HG02642 (cell line): Measurements from ENCODE around the gene PBLD.
"Not testable (repeated sequence)": the region's sequence is repeated elsewhere in the genome, so short reads cannot be mapped to it uniquely, and the experiment has no call there.

Experiments
- ATAC-seq: cut with Tn5 transposase; IDR thresholded peaks from one replicate; pipeline ENCODE4 v1.9.1; 2021; ENCODE audit warnings: mild to moderate bottlenecking; ENCODE audit not compliant: unreplicated experiment, poor library complexity

Gene PBLD

GRCh38 chr10:68284062-68285001 is 48.4 kb downstream of the PBLD start:
- ATAC-seq, result no peak

- no peak for ATAC-seq
Observed at GRCh38 chr10:68280758-68281157, 52.0 kb downstream of the PBLD start.

GRCh38 chr10:68278906-68279753 is 53.6 kb downstream of the PBLD start:
- ATAC-seq, result not testable (repeated sequence)

- ATAC-seq, result not testable (repeated sequence)
Observed at GRCh38 chr10:68277814-68278213, 54.9 kb downstream of the PBLD start.

GRCh38 chr10:68276224-68276623 is 56.5 kb downstream of the PBLD start:
- ATAC-seq, result no peak

- no peak for ATAC-seq
Observed at GRCh38 chr10:68275600-68276126, 57.1 kb downstream of the PBLD start.

- ATAC-seq, result no peak
Observed at GRCh38 chr10:68272833-68273232, 59.9 kb downstream of the PBLD start.

GRCh38 chr10:68271196-68271882 is 61.4 kb downstream of the PBLD start:
- no peak for ATAC-seq

GRCh38 chr10:68269562-68270290 is 63.0 kb downstream of the PBLD start:
- ATAC-seq, result no peak

GRCh38 chr10:68261132-68261856 is 71.4 kb downstream of the PBLD start:
- ATAC-seq, result no peak

- no peak for ATAC-seq
Observed at GRCh38 chr10:68253346-68253745, 79.4 kb downstream of the PBLD start.

GRCh38 chr10:68251625-68252495 is 80.9 kb downstream of the PBLD start:
- no peak for ATAC-seq

- ATAC-seq, result no peak
Observed at GRCh38 chr10:68251151-68251550, 81.6 kb downstream of the PBLD start.

- no peak for ATAC-seq
Observed at GRCh38 chr10:68249297-68249696, 83.4 kb downstream of the PBLD start.

GRCh38 chr10:68247931-68248330 is 84.8 kb downstream of the PBLD start:
- no peak for ATAC-seq

GRCh38 chr10:68246397-68246796 is 86.3 kb downstream of the PBLD start:
- ATAC-seq, result not testable (repeated sequence)

- no peak for ATAC-seq
Observed at GRCh38 chr10:68242051-68242450, 90.7 kb downstream of the PBLD start.

- ATAC-seq, result no peak
Observed at GRCh38 chr10:68239596-68240150, 93.1 kb downstream of the PBLD start.
